HCT116 (cell line): Measurements from ENCODE around the gene SERPINC1.

Experiments
- CEBPB ChIP-seq: IDR thresholded peaks from 2 replicates; pipeline ENCODE4 v1.6.1; 2012; ENCODE audit warnings: low read depth
- CTCF ChIP-seq, 3 experiments: fragments of 200-600 bp in 1 of 3; sonication (generic) in 1 of 3; IDR thresholded peaks in 2 of 3; conservative IDR thresholded peaks in 1 of 3; 2 replicates each; pipeline ENCODE4 v1.5.1; 2012 to 2017; ENCODE audit warnings: low read depth in 2 of 3, low read length in 2 of 3, antibody characterized with exemption in 1 of 3, borderline replicate concordance in 1 of 3, control low read depth in 1 of 3, mild to moderate bottlenecking in 1 of 3, mixed read lengths in 1 of 3, mixed run types in 1 of 3, moderate library complexity in 1 of 3; ENCODE audit not compliant: insufficient read depth in 1 of 3
- EGR1 ChIP-seq: IDR thresholded peaks from 2 replicates; pipeline ENCODE4 v1.6.1; 2012; ENCODE audit warnings: low read depth
- EZH2 ChIP-seq: fragments of 200-600 bp; sonication (generic); IDR thresholded peaks from 2 replicates; pipeline ENCODE4 v1.6.1; 2017; ENCODE audit warnings: antibody characterized with exemption, mixed run types
- FOSL1 ChIP-seq: IDR thresholded peaks from 2 replicates; pipeline ENCODE4 v1.6.1; 2012; ENCODE audit warnings: low read depth
- POLR2AphosphoS5 ChIP-seq: IDR thresholded peaks from 2 replicates; pipeline ENCODE4 v1.6.1; 2011; ENCODE audit warnings: mild to moderate bottlenecking, low read depth, low read length, moderate library complexity
- YY1 ChIP-seq: IDR thresholded peaks from 2 replicates; pipeline ENCODE4 v1.6.1; 2011; ENCODE audit warnings: low read length, low read depth, moderate library complexity, mild to moderate bottlenecking; ENCODE audit not compliant: insufficient replicate concordance; ENCODE audit errors: extremely low read depth

- TF ChIP-seq POLR2AphosphoS5 (peak; percentile 61; the same call in 1 of the 2 replicates), CEBPB (no peak), EZH2 (no peak), CTCF (IDR thresholded peaks at IDR 0.05 in 2 of 3, conservative IDR thresholded peaks at IDR 0.05 in 1 of 3; ENCODE audit: borderline replicate concordance in 1 of 3, insufficient read depth in 1 of 3, low read depth in 2 of 3, low read length in 2 of 3) (no peak), EGR1 (peak; percentile 77), YY1 (peak; percentile 40), FOSL1 (no peak)
Measured at GRCh38 chr1:173868266-173869020, 48.7 kb downstream of the SERPINC1 start, which contains the start of gene ZBTB37.
